Measurements from ENCODE around the gene KCNAB1. TPM values are rescaled to one million over a fixed set of nuclear protein-coding genes. Genes with fewer than 3 reads are reported as not detected.

The KCNAB1 gene
- polyA plus RNA-seq, 1 donor (not counting 4 experiments of a cell fraction or from before 2014, with no cell fraction given), result 0.03 TPM

DNA sequence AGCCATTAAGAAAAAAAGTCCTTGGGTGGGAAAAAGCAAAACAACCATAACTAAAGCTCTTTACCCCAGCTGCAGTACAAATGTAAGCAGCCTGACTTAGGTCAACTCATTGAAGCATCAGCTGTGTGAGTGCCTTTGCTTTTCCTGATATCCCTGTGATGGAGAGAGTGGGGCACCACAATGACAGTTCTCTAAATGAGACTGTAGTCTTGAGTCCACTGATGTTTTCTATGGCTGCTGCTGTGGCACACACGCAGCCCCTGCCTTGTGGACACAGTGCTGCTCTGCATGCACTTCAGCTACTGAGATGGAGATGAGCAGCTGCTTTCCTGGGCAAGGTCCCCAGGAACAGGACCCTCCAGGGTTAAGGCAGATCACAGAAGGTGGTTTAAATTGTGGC, 173.2 kb downstream of the KCNAB1 start:
- H3K4me1 ChIP-seq (ENCODE audit: control insufficient read depth, extremely low read depth, insufficient read depth, low read length), result peaks cover 6% of the 10 kb centered on the region
- FAIRE-seq (no peak), DNase-seq (ENCODE audit: low read depth, low spot score) (no peak)
- peaks cover 43% of the 10 kb centered on the region for H3K27me3 ChIP-seq (ENCODE audit: control insufficient read depth, extremely low read depth, insufficient read depth, low read length)
- H3K79me2 ChIP-seq (ENCODE audit: control insufficient read depth, insufficient read depth, low read length), result no peaks in the 10 kb centered on the region
- no peak overlapping the region for H3K9ac ChIP-seq (ENCODE audit: control insufficient read depth, extremely low read depth, insufficient read depth, low read length)
- TF ChIP-seq CTCF (optimal IDR thresholded peaks at IDR 0.05 in 1 of 3, IDR thresholded peaks at IDR 0.05 in 1 of 3, conservative IDR thresholded peaks at IDR 0.05 in 1 of 3; ENCODE audit: extremely low read depth in 1 of 3, insufficient read depth in 2 of 3, low read length in 3 of 3) (no peak), EZH2 (IDR thresholded peaks at IDR 0.05; ENCODE audit: low read length) (no peak)
- dilution Hi-C loops (cut with MboI; ENCODE audit: extremely low pct_ligation_motif_present, low sequenced_read_pairs), result no loop called here
- H3K9me3 ChIP-seq (ENCODE audit: control insufficient read depth, low read depth, low read length), result no peaks in the 10 kb centered on the region
- no peak overlapping the region for H3K4me2 ChIP-seq (ENCODE audit: control insufficient read depth, extremely low read depth, insufficient read depth, low read depth, low read length)
- H4K20me1 ChIP-seq (ENCODE audit: control insufficient read depth, extremely low read depth, insufficient read depth, low read length), result no peaks in the 10 kb centered on the region
- H3K9me1 ChIP-seq (ENCODE audit: control insufficient read depth, extremely low read depth, insufficient read depth, low read length), result no peaks in the 10 kb centered on the region
- H3K27ac ChIP-seq (ENCODE audit: control insufficient read depth, insufficient read depth, low read length), result no peak overlapping the region
- no peaks in the 10 kb centered on the region for H3K36me3 ChIP-seq (ENCODE audit: control insufficient read depth in 2 of 2, extremely low read depth in 1 of 2, insufficient read depth in 2 of 2, low read length in 2 of 2)
- no peak overlapping the region for H2AFZ ChIP-seq (ENCODE audit: control insufficient read depth, low read length)
- H3K4me3 ChIP-seq (ENCODE audit: control insufficient read depth in 2 of 3, extremely low read depth in 1 of 3, insufficient read depth in 2 of 3, low read depth in 1 of 3, low read length in 3 of 3), result no peak overlapping the region

DNA sequence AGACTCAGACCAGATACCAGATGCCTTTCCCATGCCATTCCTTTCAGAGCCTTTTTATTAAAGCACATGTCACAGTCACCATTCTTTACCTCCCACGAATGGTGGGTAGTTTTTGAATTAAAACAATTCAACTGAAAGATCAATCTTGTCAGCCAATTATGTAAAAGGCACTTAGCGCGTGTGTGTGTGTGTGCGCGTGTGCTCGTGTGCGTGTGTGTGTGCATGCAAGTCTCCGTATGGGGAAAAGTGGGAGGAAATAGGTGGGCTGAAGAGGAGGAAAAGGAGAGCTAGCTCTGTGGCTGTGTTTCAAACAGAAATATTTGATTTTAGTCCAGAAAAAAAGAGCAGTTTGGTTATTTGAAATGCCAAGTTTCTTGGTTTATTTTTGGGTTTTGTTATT, 177.2 kb downstream of the KCNAB1 start:
- Histone ChIP-seq H3K4me2 (ENCODE audit: control insufficient read depth, extremely low read depth, insufficient read depth, low read depth, low read length) (no peak overlapping the region), H3K79me2 (ENCODE audit: control insufficient read depth, insufficient read depth, low read length) (no peaks in the 10 kb centered on the region), H3K9ac (ENCODE audit: control insufficient read depth, extremely low read depth, insufficient read depth, low read length) (no peak overlapping the region), H3K27ac (ENCODE audit: control insufficient read depth, insufficient read depth, low read length) (no peak overlapping the region), H4K20me1 (ENCODE audit: control insufficient read depth, extremely low read depth, insufficient read depth, low read length) (no peaks in the 10 kb centered on the region), H3K9me1 (ENCODE audit: control insufficient read depth, extremely low read depth, insufficient read depth, low read length) (no peaks in the 10 kb centered on the region), H3K36me3 (ENCODE audit: control insufficient read depth in 2 of 2, extremely low read depth in 1 of 2, insufficient read depth in 2 of 2, low read length in 2 of 2) (no peaks in the 10 kb centered on the region), H3K4me1 (ENCODE audit: control insufficient read depth, extremely low read depth, insufficient read depth, low read length) (no peaks in the 10 kb centered on the region), H3K4me3 (ENCODE audit: control insufficient read depth in 2 of 3, extremely low read depth in 1 of 3, insufficient read depth in 2 of 3, low read depth in 1 of 3, low read length in 3 of 3) (no peak overlapping the region), H3K9me3 (ENCODE audit: control insufficient read depth, low read depth, low read length) (no peaks in the 10 kb centered on the region), H2AFZ (ENCODE audit: control insufficient read depth, low read length) (no peak overlapping the region), H3K27me3 (ENCODE audit: control insufficient read depth, extremely low read depth, insufficient read depth, low read length) (peaks cover 6% of the 10 kb centered on the region)
- dilution Hi-C loops (cut with MboI; ENCODE audit: extremely low pct_ligation_motif_present, low sequenced_read_pairs), result no loop called here
- no peak for TF ChIP-seq CTCF (optimal IDR thresholded peaks at IDR 0.05 in 1 of 3, IDR thresholded peaks at IDR 0.05 in 1 of 3, conservative IDR thresholded peaks at IDR 0.05 in 1 of 3; ENCODE audit: extremely low read depth in 1 of 3, insufficient read depth in 2 of 3, low read length in 3 of 3)
- FAIRE-seq, result no peak
- no peak for DNase-seq (ENCODE audit: low read depth, low spot score)

Data from keratinocyte (primary cell).